Activated T-cell treated with anti-CD3 and anti-CD28 coated beads for 4 hours (primary cell): Measurements from ENCODE around the gene SENP5.

Source experiments
- DNase-seq: peaks from one replicate; pipeline ENCODE4 v3.0.0-alpha.2; 2020

Gene SENP5

GRCh38 chr3:196889844-196890708 lies 22.4 kb downstream of the SENP5 start:
- DNase-seq, result no peak

- DNase-seq, result no peak
Measured at GRCh38 chr3:196894557-196895295, 27.0 kb downstream of the SENP5 start.

DNA sequence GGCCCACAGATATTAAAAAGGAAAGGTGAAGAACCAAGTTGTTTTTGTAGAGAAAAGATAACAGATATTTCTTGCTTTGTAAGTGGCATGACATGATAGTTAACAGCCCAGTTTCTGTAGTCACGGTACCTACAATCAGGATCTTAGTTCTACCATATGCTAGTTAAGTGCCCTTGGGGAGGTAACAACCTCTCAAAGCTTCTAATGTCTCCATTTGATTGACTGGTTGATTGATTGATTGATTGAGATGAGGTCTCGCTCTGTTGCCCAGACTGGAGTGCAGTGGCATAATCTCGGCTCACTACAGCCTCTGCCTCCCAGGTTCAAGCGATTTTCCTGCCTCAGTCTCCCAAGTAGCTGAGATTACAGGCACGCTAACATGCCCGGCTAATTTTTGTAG lies 28.5 kb downstream of the SENP5 start:
- DNase-seq, result no peak

- DNase-seq, result no peak
Measured at GRCh38 chr3:196901768-196902167, 34.0 kb downstream of the SENP5 start.

DNA sequence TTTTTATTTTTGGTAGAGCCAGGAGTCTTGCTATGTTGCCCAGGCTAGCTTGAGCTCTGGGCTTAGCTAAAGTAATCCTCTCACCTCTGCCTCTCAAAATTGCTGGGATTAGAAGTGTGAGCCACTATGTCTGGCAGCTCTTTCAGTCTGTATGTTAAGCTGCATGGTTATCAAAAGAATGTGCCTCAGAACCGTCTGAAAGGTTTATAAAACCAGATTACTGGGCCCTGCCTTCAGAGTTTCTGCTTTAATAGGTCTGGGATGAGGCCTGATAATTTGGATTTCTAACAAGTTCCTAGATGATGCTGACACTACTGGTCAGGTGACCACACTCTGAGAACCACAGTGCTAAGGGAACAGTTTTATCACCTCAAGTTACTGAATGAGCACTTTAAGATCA lies 34.6 kb downstream of the SENP5 start:
- no peak for DNase-seq

- DNase-seq, result no peak
Measured at GRCh38 chr3:196903740-196904139, 36.0 kb downstream of the SENP5 start.

DNA sequence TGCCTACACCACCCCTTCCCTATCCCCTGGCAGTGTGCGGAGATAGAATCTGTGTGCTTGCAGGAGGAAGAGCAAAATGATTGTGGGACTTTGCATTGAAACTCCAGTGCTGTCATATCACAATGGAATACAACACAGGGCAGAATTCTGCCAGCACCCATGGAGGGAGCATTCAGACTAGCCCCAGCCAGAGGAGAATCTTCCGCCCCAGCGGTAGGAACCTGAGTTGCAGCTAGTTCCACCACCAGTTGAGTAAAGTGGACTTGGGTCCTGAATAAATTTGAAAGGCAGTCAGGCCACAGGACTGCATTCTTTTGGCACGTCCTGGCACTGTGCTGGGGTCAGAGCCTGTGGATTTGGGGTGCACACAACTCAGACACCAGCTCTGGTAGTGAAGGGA lies 47.1 kb downstream of the SENP5 start:
- no peak for DNase-seq

- DNase-seq, result no peak
Measured at GRCh38 chr3:196915375-196915774, 47.7 kb downstream of the SENP5 start.

DNA sequence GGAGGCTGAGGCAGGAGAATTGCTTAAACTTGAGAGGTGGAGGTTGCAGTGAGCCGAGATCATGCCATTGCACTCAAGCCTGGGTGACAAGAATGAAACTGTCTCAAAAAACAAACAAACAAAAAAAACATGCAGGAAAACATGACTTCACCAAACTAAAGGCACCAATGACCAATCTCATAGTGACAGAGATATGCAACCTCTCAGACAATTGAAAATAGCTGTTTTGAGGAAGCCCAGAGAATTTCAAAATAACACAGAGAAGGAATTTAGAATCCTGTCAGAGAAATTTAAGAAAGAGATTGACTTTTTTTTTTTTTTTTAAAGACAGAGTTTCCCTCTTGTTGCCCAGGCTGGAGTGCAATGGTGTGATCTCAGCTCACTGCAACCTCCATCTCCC lies 48.5 kb downstream of the SENP5 start:
- no peak for DNase-seq

DNA sequence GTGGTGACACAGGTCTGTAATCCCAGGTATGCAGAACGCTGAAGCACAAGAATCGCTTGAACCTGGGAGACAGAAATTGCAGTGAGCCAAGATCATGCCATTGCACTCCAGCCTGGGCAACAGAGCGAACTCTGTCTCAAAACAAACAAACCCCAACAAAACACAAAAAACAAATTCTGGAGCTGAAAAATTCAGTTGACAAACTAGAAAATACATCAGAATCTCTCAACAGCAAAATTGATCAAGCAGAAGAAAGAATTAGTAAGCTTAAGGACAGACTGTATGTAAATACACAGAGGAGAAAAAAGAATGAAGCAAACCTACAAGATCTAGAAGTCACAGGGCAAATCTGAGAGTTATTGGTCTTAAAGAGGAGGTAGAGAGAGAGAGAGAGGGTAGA lies 49.3 kb downstream of the SENP5 start:
- DNase-seq, result no peak

GRCh38 chr3:196918968-196919367 lies 51.2 kb downstream of the SENP5 start:
- no peak for DNase-seq

- DNase-seq, result no peak
Measured at GRCh38 chr3:196920733-196921132, 53.0 kb downstream of the SENP5 start.

- DNase-seq, result no peak
Measured at GRCh38 chr3:196927571-196928453, 60.1 kb downstream of the SENP5 start.

DNA sequence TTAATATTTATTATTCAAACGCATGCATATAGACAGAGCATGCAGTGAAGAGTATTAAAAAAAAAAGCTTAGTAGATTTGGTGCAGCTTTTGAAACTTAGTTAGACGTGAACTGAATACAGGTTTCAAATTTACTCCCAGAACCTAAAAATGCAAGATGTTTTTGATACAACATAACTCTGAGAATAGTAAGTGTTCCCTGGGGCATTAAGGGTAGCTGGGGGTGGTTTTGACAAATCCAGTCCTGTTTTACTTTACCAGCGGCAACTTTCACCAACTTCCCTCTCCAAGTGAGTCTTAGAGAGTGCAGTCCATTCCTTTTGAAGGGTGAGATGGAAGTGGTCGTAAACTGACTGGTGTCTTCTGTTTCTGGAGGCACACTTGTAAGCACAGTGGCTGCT lies 63.4 kb downstream of the SENP5 start:
- no peak for DNase-seq

- DNase-seq, result no peak
Measured at GRCh38 chr3:196931828-196932587, 64.3 kb downstream of the SENP5 start.

GRCh38 chr3:196932600-196932999 lies 64.9 kb downstream of the SENP5 start:
- DNase-seq, result no peak

- no peak for DNase-seq
Measured at GRCh38 chr3:196936288-196936687, 68.6 kb downstream of the SENP5 start.

- DNase-seq, result no peak
Measured at GRCh38 chr3:196938124-196938523, 70.4 kb downstream of the SENP5 start.

DNA sequence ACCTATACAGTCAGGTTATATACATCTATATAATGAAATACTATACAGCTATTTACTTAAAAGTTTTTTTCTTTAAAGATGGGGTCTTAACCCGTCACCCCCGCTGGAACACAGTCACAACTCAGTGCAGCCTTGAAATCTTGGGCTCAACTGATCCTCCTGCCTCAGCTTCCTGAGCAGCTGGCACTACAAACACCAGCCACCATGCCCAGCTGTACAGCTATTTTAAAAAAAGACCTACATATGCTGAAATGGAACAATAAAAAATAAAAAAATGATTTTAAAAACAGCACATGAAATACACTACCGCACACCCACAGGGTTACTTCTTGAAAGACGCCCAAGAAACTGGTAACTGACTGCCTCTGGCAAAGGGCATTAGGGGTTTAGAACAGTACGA lies 70.9 kb downstream of the SENP5 start:
- no peak for DNase-seq

DNA sequence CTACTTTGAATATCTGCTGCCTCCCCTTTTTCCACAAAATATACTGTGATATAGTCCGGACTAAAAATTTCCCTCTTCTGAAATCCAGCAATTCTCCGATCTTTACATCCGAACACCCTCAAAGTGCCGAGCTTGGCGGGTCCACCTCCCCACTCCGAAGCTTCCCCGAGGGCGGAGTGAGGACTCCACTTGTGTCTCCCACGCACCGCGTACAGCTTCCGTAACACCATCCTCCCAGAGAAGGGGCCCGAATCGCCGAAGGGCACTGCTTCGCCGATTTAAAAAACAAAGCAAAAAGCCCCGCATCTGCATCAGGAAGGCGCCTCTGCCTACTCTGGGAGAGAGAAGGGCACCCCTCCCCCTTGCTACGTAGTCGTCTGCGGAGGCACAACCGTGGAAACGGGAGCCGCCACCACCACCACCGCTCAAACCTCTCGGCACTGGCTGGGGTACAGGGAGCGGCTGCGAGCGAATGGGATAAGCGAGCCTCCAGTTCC lies 74.1 kb downstream of the SENP5 start:
- peak; percentile 54 for DNase-seq

GRCh38 chr3:196942226-196942914 lies 74.7 kb downstream of the SENP5 start, which contains the start of gene NCBP2:
Gene NCBP2 (minus strand): TSS chr3:196942528. CDS start chr3:196942503, 25 bp downstream.
- DNase-seq, result peak; percentile 100

- DNase-seq, result no peak
Measured at GRCh38 chr3:196942915-196943277, 75.2 kb downstream of the SENP5 start.
